ENCODE results near the gene ITLN1.
"Not testable (repeated sequence)": the region's sequence is repeated elsewhere in the genome, so short reads cannot be mapped to it uniquely, and the experiment has no call there.

- TF ChIP-seq CTCF (IDR thresholded peaks at IDR 0.05; ENCODE audit: poor library complexity); EZH2phosphoT487 (IDR thresholded peaks at IDR 0.05; ENCODE audit: low read depth, severe bottlenecking, unreplicated experiment); EZH2 (IDR thresholded peaks at IDR 0.05; ENCODE audit: borderline replicate concordance): not testable (repeated sequence)
Observed at GRCh38 chr1:160900683-160901082, 15.7 kb upstream of the ITLN1 start.

Measured in hepatocyte (in vitro differentiated cells).